Measurements from ENCODE around the gene FARP1.

DNA sequence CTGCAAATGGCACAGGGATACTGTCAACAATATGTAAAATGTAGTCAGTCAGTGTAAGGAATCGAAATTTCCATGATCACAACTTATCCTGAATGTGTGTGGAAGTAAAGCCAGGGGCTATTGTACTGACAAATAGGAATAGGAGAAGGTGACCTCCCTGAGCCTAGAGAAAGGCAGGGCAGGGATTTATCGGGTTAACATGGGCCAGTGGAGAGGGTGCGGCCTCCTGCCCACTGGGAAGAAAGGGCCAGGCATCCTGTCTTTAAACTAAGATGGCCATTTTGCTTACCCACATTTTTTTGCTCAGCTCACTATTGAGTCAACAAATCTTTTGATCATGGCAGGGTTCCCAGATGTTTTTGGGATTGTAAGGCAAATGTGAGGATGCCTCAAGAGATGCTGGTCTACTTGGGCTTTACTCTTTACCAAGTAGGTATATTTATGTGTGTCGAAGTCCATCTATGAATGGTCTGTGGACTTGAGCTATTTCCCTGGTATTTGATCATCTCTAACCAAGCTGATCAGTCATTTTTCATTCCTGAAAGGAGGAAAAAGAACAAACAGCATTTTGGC lies 150.8 kb downstream of the FARP1 start:
- TF ChIP-seq, protein P1, sequence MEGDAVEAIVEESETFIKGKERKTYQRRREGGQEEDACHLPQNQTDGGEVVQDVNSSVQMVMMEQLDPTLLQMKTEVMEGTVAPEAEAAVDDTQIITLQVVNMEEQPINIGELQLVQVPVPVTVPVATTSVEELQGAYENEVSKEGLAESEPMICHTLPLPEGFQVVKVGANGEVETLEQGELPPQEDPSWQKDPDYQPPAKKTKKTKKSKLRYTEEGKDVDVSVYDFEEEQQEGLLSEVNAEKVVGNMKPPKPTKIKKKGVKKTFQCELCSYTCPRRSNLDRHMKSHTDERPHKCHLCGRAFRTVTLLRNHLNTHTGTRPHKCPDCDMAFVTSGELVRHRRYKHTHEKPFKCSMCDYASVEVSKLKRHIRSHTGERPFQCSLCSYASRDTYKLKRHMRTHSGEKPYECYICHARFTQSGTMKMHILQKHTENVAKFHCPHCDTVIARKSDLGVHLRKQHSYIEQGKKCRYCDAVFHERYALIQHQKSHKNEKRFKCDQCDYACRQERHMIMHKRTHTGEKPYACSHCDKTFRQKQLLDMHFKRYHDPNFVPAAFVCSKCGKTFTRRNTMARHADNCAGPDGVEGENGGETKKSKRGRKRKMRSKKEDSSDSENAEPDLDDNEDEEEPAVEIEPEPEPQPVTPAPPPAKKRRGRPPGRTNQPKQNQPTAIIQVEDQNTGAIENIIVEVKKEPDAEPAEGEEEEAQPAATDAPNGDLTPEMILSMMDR (IDR thresholded peaks at IDR 0.05): no peak
- TF ChIP-seq POLR2A (IDR thresholded peaks at IDR 0.05): no peak
